Measurements from ENCODE around the gene MSL1.

The MSL1 gene
- total RNA-seq, result 94.8 to 122 reads per million in 2 donors

DNA sequence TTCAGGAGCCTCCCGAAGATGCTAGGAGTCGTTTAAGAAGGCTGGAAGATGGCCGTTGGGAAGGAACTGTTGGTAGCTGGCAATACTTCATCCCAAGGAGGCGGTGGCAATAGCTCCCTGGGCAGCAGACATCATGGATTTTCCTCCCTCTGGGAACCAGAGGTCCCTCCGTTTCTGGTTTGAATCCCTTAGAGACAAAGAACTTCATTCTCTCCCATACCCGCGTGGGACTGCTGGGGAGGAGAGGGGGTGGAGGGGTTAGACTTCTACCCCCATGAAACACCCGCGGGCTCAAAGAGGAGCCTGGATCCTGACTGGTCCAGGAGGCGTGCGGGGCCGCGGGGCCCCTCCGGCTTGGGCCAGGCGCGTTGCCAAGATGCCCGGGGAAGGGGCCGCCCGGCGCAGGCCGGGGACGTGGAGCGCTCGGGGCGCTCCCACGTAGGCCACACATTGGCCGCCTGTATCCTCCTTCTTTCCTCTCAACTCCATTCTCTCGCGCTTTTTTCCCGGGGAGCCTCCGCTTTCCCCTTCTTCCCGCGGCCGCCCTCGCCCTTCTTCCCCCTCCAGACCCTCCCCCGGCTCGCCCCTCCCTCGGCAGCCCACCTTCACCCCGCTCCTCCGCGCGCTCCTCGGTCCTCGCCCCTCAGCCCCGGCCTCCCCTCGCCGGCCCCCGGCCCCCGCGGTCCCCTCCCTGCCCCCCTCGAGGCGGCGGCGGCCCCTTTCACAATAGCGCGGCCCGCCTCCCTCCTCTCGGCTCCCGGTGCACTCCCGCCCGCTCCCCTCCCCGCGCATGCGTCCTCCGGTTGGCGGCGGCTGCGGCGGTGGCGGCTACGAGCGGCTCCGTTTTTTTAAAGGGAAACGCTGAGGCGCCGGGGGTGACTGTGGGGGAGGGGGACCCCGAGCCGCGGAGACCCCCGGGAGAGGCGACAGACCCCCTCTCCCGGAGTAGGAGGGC is at the start of gene MSL1:
MSL1 (plus strand) TSS at position 791 of the 955 bp plus-strand sequence. CDS start 642 bp downstream, outside the sequence.
- DNase-seq, result peak; percentile 78 to 85 (median 82)

- DNase-seq, result no peak
These were observed 49.6 kb upstream of the MSL1 start for GRCh38 chr17:40072040-40072734.

GRCh38 chr17:40072735-40073346 is 48.9 kb upstream of the MSL1 start:
- DNase-seq, result no peak

GRCh38 chr17:40073454-40074174 is 48.2 kb upstream of the MSL1 start:
- DNase-seq, result no peak

DNA sequence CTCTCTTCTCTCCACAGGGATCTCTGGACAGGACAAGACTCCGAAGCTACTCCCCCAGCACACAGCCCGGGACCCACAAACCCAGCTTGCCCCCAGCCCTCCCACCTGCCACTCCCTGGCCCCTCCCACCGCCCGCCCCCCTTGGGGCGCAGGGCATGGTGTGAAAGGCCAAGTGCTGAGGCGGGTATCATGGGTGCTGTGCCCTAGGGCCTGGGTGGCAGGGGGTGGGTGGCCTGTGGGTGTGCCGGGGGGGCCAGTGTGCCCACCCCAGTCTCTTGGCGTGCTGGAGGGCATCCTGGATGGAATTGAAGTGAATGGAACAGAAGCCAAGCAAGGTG is 47.6 kb upstream of the MSL1 start:
- no peak for DNase-seq

GRCh38 chr17:40074871-40075200 is 46.9 kb upstream of the MSL1 start:
- DNase-seq, result no peak

- DNase-seq, result peak in 4 of 5 experiments; percentile 41 to 63 (median 56)
These were observed 46.4 kb upstream of the MSL1 start for GRCh38 chr17:40075201-40075941.

GRCh38 chr17:40075942-40076498 is 45.8 kb upstream of the MSL1 start:
- DNase-seq, result no peak

DNA sequence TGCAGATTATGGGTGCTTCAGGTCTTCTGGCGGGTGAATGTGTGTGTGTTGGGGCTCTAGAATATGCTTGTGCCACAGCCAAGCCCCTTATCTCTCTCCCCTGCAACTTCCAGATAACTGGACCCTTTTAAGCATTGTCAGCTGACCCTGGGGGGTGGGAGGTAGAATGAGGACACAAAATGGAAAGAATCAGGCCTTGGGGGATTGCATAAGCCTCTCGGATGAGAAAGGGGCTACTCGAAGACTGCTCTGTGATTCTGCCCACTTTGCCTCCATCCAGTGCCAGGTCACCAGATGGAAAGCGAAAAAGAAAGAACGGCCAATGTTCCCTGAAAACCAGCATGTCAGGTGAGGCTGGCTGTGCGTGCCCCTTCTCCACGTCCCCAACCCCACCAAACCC is 45.2 kb upstream of the MSL1 start:
- no peak for DNase-seq

- no peak for DNase-seq
These were observed 42.2 kb upstream of the MSL1 start for GRCh38 chr17:40079545-40079944.

GRCh38 chr17:40084477-40084876 is 37.3 kb upstream of the MSL1 start:
- no peak for DNase-seq

DNA sequence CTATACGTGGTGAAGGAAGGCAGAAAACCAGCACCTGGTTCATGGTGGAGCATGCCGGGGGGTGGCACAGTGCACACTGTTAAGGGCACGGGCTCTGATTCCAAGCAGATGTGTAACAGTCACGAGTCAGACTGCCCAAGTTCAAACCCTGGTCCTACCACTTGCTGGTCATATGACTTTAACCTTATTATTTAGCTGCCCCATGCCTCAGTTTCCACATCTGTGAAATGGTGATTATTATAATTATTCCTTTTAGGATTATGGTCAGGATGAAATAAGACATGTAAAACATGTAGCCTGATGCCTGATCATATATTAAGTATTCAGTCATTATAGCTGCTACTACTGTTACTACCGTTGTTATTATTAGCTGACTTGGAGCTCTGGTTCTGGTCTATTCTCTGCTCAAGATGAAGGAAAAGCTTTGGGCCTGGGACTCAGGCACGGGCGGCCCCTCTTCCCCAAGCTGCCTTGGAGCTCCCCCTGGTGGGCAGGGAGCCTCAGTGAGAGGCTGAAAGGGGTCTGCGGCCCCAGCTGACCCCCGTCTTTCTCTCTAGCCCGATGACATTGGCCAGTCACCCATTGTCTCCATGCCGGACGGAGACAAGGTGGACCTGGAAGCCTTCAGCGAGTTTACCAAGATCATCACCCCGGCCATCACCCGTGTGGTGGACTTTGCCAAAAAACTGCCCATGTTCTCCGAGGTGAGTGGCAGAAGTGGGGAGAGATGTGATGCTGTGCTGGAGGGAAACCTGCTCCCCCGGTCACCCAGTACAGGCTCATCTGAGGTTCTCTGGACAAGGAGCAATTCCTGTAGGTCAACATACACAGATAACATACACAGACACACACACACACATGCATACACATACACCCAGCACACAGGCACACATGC is 35.4 kb upstream of the MSL1 start:
- peak in 4 of 5 experiments; percentile 24 to 51 (median 44) for DNase-seq

DNA sequence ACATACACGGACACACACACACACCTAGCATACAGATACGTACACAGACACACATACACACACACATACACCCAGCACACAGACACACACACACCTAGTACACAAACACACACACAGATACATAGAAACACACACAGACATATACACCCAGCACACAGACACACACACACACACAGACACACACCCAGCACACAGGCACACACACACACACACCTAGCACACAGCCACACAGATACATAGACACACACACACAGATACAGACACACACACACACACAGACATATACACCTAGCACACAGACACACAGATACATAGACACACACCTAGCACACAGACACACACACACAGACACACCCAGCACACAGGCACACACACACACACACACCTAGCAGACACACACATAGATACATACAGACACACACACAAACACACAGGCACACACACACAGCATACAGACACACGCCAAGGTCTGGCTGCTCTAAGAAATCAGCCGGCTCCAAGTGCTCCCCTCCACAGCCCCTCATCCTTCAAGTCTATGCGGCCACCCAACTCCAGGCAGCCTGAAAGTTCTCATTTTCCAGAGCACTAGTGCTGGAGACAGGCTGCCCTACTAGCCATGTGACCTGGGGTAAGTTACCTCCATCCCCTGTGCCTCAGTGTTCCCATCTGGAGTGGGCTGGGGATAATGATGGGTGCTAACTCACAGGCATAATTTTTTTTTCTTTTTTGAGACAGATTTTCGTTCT is 34.5 kb upstream of the MSL1 start:
- no peak for DNase-seq

DNA sequence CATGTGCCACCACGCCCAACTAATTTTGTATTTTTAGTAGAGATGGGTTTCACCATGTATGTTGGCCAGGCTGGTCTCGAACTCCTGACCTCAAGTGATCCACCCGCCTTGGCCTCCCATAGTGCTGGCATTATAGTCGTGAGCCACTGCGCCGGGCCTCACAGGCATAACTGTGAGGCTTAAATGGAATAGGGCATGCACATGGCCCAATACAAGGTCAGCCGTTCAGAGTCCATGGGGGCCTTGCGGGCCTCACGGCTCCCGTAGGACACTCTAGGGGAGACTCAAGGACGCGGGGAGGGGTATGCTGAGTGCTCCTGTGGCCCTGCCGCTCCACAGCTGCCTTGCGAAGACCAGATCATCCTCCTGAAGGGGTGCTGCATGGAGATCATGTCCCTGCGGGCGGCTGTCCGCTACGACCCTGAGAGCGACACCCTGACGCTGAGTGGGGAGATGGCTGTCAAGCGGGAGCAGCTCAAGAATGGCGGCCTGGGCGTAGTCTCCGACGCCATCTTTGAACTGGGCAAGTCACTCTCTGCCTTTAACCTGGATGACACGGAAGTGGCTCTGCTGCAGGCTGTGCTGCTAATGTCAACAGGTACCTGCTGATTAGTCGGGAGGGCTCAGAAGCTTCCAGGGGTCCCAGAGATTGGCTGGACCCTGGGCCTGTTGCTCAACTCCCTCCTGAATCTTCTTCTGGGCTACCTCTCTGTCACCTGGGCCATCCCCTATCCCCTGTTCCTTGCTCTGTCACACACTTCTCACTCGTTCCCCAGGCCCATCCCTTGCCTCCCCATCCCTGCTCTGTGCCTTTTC is 33.7 kb upstream of the MSL1 start:
- DNase-seq, result no peak

DNA sequence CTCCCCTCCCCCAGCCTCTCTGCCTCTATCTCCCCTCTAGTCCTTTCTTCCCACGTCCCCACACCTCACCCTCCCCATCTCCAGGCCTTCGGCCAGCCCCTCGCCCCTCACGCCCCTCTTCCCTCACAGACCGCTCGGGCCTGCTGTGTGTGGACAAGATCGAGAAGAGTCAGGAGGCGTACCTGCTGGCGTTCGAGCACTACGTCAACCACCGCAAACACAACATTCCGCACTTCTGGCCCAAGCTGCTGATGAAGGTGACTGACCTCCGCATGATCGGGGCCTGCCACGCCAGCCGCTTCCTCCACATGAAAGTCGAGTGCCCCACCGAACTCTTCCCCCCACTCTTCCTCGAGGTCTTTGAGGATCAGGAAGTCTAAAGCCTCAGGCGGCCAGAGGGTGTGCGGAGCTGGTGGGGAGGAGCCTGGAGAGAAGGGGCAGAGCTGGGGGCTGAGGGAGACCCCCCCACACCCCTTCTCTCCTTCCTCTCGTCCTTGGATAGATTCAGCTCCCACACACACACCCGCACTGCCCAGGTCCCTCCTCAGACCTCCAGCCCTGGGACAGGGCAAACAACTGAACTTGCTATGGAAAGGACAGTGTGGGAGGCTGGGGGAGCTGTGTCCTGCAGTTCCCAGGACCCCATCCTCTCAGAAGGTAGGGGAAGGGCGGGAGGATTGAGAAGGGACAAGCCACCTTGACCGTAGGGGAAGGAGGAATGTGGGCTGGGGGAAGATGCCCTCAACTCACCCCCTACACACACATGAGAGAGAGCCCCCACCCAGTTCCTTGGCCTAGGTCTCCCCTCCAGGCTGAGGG is 32.5 kb upstream of the MSL1 start:
- no peak for DNase-seq

DNA sequence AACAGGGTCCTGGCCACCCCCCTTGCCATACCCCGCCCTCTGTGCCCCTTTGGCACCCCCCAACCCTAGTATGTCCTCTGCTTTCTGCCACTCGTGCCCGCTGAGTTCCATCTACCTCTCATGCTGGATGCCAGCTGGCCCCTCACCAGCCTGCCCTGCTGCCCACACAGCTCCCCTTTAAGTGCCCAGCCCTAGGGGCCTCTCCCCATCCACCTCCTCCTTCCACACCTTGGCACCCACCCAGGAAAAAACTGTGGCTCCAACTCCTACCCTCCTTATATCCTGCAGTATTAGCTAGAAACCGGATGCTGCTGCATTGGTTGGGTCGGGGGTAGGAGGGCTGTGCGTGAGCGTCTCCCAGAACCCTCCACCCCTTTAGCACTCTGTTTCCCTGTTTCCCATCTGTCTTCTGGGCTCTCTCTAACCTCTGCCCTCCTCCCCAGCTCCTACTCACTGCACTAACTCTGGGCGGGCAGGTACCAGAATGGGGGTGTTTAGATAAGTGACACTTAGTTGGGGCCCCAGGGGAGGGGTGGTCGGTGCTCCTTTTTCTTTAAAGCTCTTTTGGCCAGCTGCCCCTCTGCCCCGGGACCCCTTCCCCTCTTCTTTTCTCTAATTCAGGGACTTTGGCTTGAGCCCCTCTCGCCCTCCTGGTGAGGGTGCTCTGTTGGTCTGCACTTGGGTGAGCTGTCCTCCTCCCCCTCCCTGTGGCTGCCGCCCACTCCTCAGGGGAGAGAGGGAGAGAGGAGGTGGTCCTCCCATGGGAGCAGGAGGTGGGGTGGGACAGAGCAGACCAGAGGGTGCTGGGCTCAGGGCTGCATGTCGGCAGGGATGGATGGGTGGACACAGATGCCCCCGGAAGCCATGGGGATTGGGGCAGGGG is 31.3 kb upstream of the MSL1 start:
- no peak for DNase-seq

Measured in T-helper 2 cell (primary cell).